Measurements from ENCODE around the gene GIT2. TPM values are rescaled to one million over a fixed set of nuclear protein-coding genes. Genes with fewer than 3 reads are reported as not detected.
A peak's percentile ranks its signal among the peaks of the same experiment; 100 is the strongest.

The GIT2 gene
- total and polyA plus RNA-seq, 2 of the 13 experiments (the other 11 are each of a cell fraction or from before 2014, with no cell fraction given), result 18.4 to 19.8 TPM

DNA sequence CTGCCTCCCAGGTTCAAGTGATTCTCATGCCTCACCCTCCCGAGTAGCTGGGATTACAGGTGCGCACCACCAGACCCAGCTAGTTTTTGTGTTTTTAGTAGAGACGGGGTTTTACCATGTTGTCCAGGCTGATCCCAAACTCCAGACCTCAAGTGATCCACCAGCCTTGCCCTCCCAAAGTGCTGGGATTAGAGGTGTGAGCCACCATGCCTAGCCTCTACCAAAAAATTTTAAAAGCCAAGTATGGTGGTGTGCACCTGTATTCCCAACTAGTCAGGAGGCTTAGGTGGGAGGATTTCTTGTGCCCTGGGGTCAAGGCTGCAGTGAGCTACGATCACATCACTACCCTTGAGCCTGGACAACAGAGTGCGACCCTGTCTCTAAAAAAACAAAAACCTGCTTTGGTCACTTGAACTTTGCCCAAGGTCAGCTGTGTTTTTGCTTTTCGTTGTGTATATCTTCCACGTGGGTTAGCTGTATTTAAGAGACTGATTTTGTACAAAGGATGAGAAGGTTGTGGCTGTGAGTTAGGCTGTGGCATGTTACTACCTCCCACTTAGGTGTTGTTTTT is 39.5 kb upstream of the GIT2 start (continued):
- TF ChIP-seq, protein P1, sequence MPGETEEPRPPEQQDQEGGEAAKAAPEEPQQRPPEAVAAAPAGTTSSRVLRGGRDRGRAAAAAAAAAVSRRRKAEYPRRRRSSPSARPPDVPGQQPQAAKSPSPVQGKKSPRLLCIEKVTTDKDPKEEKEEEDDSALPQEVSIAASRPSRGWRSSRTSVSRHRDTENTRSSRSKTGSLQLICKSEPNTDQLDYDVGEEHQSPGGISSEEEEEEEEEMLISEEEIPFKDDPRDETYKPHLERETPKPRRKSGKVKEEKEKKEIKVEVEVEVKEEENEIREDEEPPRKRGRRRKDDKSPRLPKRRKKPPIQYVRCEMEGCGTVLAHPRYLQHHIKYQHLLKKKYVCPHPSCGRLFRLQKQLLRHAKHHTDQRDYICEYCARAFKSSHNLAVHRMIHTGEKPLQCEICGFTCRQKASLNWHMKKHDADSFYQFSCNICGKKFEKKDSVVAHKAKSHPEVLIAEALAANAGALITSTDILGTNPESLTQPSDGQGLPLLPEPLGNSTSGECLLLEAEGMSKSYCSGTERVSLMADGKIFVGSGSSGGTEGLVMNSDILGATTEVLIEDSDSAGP (CRISPR knock-in tag; IDR thresholded peaks at IDR 0.05; ENCODE audit: borderline replicate concordance), result no peak
- TF ChIP-seq CREM (IDR thresholded peaks at IDR 0.05) (0 out of 2 replicates have a peak, but pooled peaks have one; percentile 25), CREM (CRISPR knock-in tag; IDR thresholded peaks at IDR 0.05) (no peak), ZNF598 (CRISPR knock-in tag; IDR thresholded peaks at IDR 0.05; ENCODE audit: borderline replicate concordance) (no peak), SP1 (IDR thresholded peaks at IDR 0.05) (no peak), SP1 (CRISPR knock-in tag; IDR thresholded peaks at IDR 0.05) (no peak), ZNF24 (IDR thresholded peaks at IDR 0.05) (no peak), FOSL1 (CRISPR knock-in tag; IDR thresholded peaks at IDR 0.05; ENCODE audit: borderline replicate concordance) (no peak), MTA3 (CRISPR knock-in tag; IDR thresholded peaks at IDR 0.05) (no peak), ZNF879 (CRISPR knock-in tag; IDR thresholded peaks at IDR 0.05) (no peak), DMAP1 (CRISPR knock-in tag; IDR thresholded peaks at IDR 0.05) (peak; percentile 40; the same call in 1 of the 2 replicates), ZNF841 (CRISPR knock-in tag; IDR thresholded peaks at IDR 0.05; ENCODE audit: borderline replicate concordance) (no peak), MAZ (IDR thresholded peaks at IDR 0.05; ENCODE audit: borderline replicate concordance, low read depth, low read length) (no peak), MAZ (CRISPR knock-in tag; IDR thresholded peaks at IDR 0.05; ENCODE audit: low read depth) (no peak), STAT5B (CRISPR knock-in tag; IDR thresholded peaks at IDR 0.05) (no peak), ZNF264 (CRISPR knock-in tag; IDR thresholded peaks at IDR 0.05) (peak; percentile 88), PHF20 (CRISPR knock-in tag; IDR thresholded peaks at IDR 0.05) (no peak), HOXA7 (CRISPR knock-in tag; IDR thresholded peaks at IDR 0.05) (no peak), ATRX (CRISPR knock-in tag; IDR thresholded peaks at IDR 0.05; ENCODE audit: borderline replicate concordance) (no peak)
- TF ChIP-seq, protein P2, sequence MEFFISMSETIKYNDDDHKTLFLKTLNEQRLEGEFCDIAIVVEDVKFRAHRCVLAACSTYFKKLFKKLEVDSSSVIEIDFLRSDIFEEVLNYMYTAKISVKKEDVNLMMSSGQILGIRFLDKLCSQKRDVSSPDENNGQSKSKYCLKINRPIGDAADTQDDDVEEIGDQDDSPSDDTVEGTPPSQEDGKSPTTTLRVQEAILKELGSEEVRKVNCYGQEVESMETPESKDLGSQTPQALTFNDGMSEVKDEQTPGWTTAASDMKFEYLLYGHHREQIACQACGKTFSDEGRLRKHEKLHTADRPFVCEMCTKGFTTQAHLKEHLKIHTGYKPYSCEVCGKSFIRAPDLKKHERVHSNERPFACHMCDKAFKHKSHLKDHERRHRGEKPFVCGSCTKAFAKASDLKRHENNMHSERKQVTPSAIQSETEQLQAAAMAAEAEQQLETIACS (CRISPR knock-in tag; IDR thresholded peaks at IDR 0.05), result no peak
- TF ChIP-seq, protein P3, sequence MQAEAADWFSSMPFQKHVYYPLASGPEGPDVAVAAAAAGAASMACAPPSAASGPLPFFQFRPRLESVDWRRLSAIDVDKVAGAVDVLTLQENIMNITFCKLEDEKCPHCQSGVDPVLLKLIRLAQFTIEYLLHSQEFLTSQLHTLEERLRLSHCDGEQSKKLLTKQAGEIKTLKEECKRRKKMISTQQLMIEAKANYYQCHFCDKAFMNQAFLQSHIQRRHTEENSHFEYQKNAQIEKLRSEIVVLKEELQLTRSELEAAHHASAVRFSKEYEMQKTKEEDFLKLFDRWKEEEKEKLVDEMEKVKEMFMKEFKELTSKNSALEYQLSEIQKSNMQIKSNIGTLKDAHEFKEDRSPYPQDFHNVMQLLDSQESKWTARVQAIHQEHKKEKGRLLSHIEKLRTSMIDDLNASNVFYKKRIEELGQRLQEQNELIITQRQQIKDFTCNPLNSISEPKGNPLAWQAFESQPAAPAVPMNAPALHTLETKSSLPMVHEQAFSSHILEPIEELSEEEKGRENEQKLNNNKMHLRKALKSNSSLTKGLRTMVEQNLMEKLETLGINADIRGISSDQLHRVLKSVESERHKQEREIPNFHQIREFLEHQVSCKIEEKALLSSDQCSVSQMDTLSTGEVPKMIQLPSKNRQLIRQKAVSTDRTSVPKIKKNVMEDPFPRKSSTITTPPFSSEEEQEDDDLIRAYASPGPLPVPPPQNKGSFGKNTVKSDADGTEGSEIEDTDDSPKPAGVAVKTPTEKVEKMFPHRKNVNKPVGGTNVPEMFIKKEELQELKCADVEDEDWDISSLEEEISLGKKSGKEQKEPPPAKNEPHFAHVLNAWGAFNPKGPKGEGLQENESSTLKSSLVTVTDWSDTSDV (CRISPR knock-in tag; IDR thresholded peaks at IDR 0.05), result no peak
- TF ChIP-seq, protein P4, sequence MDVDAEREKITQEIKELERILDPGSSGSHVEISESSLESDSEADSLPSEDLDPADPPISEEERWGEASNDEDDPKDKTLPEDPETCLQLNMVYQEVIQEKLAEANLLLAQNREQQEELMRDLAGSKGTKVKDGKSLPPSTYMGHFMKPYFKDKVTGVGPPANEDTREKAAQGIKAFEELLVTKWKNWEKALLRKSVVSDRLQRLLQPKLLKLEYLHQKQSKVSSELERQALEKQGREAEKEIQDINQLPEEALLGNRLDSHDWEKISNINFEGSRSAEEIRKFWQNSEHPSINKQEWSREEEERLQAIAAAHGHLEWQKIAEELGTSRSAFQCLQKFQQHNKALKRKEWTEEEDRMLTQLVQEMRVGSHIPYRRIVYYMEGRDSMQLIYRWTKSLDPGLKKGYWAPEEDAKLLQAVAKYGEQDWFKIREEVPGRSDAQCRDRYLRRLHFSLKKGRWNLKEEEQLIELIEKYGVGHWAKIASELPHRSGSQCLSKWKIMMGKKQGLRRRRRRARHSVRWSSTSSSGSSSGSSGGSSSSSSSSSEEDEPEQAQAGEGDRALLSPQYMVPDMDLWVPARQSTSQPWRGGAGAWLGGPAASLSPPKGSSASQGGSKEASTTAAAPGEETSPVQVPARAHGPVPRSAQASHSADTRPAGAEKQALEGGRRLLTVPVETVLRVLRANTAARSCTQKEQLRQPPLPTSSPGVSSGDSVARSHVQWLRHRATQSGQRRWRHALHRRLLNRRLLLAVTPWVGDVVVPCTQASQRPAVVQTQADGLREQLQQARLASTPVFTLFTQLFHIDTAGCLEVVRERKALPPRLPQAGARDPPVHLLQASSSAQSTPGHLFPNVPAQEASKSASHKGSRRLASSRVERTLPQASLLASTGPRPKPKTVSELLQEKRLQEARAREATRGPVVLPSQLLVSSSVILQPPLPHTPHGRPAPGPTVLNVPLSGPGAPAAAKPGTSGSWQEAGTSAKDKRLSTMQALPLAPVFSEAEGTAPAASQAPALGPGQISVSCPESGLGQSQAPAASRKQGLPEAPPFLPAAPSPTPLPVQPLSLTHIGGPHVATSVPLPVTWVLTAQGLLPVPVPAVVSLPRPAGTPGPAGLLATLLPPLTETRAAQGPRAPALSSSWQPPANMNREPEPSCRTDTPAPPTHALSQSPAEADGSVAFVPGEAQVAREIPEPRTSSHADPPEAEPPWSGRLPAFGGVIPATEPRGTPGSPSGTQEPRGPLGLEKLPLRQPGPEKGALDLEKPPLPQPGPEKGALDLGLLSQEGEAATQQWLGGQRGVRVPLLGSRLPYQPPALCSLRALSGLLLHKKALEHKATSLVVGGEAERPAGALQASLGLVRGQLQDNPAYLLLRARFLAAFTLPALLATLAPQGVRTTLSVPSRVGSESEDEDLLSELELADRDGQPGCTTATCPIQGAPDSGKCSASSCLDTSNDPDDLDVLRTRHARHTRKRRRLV (CRISPR knock-in tag; IDR thresholded peaks at IDR 0.05), result no peak

Data from HepG2 (cell line).